Loucy (cell line): Measurements from ENCODE around the gene PAK5.

Source experiments
- H2AFZ ChIP-seq: fragments of 200-600 bp; sonication (generic); 2 replicates; pipeline ENCODE4 v1.6.0; 2016; ENCODE audit warnings: antibody characterized with exemption, mild to moderate bottlenecking, low read length, moderate library complexity
- H3F3A ChIP-seq: fragments of 200-600 bp; 2 replicates; pipeline ENCODE4 v1.6.0; 2016; ENCODE audit warnings: antibody characterized with exemption, low read depth, mild to moderate bottlenecking
- H3K27me3 ChIP-seq: fragments of 200-600 bp; sonication (generic); 2 replicates; pipeline ENCODE4 v1.6.1; 2014; ENCODE audit warnings: low read length, mild to moderate bottlenecking; ENCODE audit not compliant: insufficient read depth, poor library complexity, severe bottlenecking
- H3K36me3 ChIP-seq: fragments of 200-600 bp; sonication (generic); 2 replicates; pipeline ENCODE4 v1.6.1; 2016; ENCODE audit warnings: low read length; ENCODE audit not compliant: insufficient read depth
- H3K4me1 ChIP-seq: fragments of 200-600 bp; sonication (generic); 2 replicates; pipeline ENCODE4 v1.5.1; 2014; ENCODE audit warnings: low read length, mild to moderate bottlenecking; ENCODE audit not compliant: insufficient read depth, poor library complexity, severe bottlenecking
- H3K4me2 ChIP-seq: fragments of 200-600 bp; sonication (generic); 2 replicates; pipeline ENCODE4 v1.6.0; 2014; ENCODE audit warnings: antibody characterized with exemption, low read length, low read depth, mild to moderate bottlenecking; ENCODE audit not compliant: poor library complexity, severe bottlenecking
- H3K4me3 ChIP-seq: fragments of 200-600 bp; sonication (generic); 2 replicates; pipeline ENCODE4 v1.5.1; 2014; ENCODE audit warnings: low read length, mild to moderate bottlenecking, mixed read lengths; ENCODE audit not compliant: poor library complexity, severe bottlenecking
- H3K79me2 ChIP-seq: fragments of 200-600 bp; sonication (generic); 2 replicates; pipeline ENCODE4 v1.6.1; 2014; ENCODE audit warnings: low read length; ENCODE audit not compliant: insufficient read depth
- H3K9ac ChIP-seq: fragments of 200-600 bp; sonication (generic); 2 replicates; pipeline ENCODE4 v1.6.0; 2014; ENCODE audit warnings: mild to moderate bottlenecking, low read depth, low read length, moderate library complexity; ENCODE audit not compliant: poor library complexity, severe bottlenecking
- H3K9me2 ChIP-seq: fragments of 200-600 bp; sonication (generic); replicated peaks from 2 replicates; pipeline ENCODE4 v1.6.1; 2016; ENCODE audit warnings: low read depth, low read length, mixed read lengths
- H3K9me3 ChIP-seq: fragments of 200-600 bp; sonication (generic); 2 replicates; pipeline ENCODE4 v1.6.1; 2014; ENCODE audit warnings: mild to moderate bottlenecking, antibody characterized with exemption, low read length, low read depth; ENCODE audit not compliant: insufficient read depth
- H4K20me1 ChIP-seq: fragments of 200-600 bp; sonication (generic); 2 replicates; pipeline ENCODE4 v1.6.0; 2014; ENCODE audit warnings: antibody characterized with exemption, low read length, mild to moderate bottlenecking; ENCODE audit not compliant: insufficient read depth, poor library complexity, severe bottlenecking
- EZH2phosphoT487 ChIP-seq: fragments of 200-600 bp; IDR thresholded peaks from 2 replicates; pipeline ENCODE4 v1.6.1; 2018; ENCODE audit warnings: antibody characterized with exemption, mild to moderate bottlenecking, moderate library complexity, borderline replicate concordance
- TF ChIP-seq, protein P1 (sequence below): fragments of 200-600 bp; sonication (generic); conservative IDR thresholded peaks from 2 replicates; pipeline ENCODE4 v1.5.1; 2014; ENCODE audit warnings: mild to moderate bottlenecking, antibody characterized with exemption, low read length

PAK5 gene

DNA sequence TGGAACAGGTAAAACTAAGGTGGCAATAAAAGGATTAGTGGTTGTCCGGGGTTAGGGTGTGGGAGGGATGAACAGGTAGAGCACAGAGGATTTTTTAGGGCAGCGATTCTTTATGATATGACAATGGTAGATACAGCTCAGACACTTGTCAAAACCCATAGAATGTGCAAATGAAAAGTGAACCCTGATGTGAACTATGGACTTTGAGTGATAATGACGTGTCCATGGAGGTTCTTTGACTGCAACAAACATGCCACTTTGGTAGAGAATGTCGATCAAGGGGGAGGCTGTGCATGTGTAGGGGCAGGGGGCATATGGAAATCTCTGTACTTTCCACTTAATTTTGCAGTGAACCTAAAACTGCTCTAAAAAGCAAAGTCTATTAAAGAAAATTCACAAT, 223.8 kb downstream of the PAK5 start:
- no peaks in the 10 kb centered on the region for H3K9me2 ChIP-seq
- no peak overlapping the region for H3K4me2 ChIP-seq
- no peaks in the 10 kb centered on the region for H4K20me1 ChIP-seq
- no peak overlapping the region for H3K9ac ChIP-seq
- peaks cover 10% of the 10 kb centered on the region for H3K4me1 ChIP-seq
- H3K79me2 ChIP-seq: no peaks in the 10 kb centered on the region
- H3K27me3 ChIP-seq: no peaks in the 10 kb centered on the region
- H3K36me3 ChIP-seq: no peaks in the 10 kb centered on the region
- no peak overlapping the region for H2AFZ ChIP-seq
- H3K4me3 ChIP-seq: no peak overlapping the region
- TF ChIP-seq EZH2phosphoT487: no peak
- TF ChIP-seq, protein P1, sequence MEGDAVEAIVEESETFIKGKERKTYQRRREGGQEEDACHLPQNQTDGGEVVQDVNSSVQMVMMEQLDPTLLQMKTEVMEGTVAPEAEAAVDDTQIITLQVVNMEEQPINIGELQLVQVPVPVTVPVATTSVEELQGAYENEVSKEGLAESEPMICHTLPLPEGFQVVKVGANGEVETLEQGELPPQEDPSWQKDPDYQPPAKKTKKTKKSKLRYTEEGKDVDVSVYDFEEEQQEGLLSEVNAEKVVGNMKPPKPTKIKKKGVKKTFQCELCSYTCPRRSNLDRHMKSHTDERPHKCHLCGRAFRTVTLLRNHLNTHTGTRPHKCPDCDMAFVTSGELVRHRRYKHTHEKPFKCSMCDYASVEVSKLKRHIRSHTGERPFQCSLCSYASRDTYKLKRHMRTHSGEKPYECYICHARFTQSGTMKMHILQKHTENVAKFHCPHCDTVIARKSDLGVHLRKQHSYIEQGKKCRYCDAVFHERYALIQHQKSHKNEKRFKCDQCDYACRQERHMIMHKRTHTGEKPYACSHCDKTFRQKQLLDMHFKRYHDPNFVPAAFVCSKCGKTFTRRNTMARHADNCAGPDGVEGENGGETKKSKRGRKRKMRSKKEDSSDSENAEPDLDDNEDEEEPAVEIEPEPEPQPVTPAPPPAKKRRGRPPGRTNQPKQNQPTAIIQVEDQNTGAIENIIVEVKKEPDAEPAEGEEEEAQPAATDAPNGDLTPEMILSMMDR: no peak
- no peaks in the 10 kb centered on the region for H3F3A ChIP-seq
- no peaks in the 10 kb centered on the region for H3K9me3 ChIP-seq

DNA sequence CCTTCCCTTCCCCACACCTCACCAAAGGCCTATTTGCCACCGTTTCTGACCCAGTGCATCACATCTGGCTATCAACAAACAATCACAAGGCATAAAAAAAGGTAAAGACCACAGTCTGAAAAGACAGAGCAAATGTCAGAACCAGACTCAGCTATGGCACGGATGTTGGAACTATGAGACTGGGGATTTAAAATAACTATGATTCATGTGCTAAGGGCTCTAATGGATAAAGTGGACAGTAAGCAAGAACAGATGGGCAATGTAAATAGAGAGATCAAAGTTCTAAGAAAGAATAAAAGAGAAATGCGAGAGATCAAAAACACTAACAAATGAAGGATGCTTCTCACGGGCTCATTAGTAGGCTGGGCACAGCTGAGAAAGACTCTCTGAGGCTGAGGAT, 225.0 kb downstream of the PAK5 start:
- no peaks in the 10 kb centered on the region for H4K20me1 ChIP-seq
- H3F3A ChIP-seq: no peaks in the 10 kb centered on the region
- H3K9me2 ChIP-seq: no peaks in the 10 kb centered on the region
- H3K27me3 ChIP-seq: no peaks in the 10 kb centered on the region
- TF ChIP-seq EZH2phosphoT487: no peak
- TF ChIP-seq, protein P1: no peak
- H3K79me2 ChIP-seq: no peaks in the 10 kb centered on the region
- H3K36me3 ChIP-seq: no peaks in the 10 kb centered on the region
- no peak overlapping the region for H3K9ac ChIP-seq
- H2AFZ ChIP-seq: no peak overlapping the region
- H3K4me2 ChIP-seq: no peak overlapping the region
- no peaks in the 10 kb centered on the region for H3K9me3 ChIP-seq
- no peak overlapping the region for H3K4me3 ChIP-seq
- H3K4me1 ChIP-seq: peaks cover 19% of the 10 kb centered on the region

DNA sequence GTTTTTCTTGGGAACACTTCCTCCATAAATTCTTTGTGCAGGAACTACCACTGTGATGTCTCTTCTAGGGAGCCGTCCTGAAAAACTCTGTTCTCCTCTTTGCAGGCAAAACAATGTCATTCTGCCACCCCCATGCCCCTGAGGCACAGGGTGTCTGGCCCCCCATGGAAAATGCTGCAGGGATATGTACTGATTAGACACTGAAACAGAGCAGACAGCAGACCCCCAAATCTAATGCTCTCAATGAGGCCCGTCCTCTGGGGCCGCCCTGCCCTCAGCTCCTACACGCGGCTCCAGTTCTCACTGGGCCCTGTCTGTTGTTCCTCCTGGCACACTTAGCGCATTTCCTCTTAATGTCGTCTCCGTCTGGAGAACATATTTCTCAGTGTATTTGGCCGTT, 227.0 kb downstream of the PAK5 start:
- Histone ChIP-seq H3K4me2 (no peak overlapping the region), H3K9ac (no peak overlapping the region), H3K9me2 (no peaks in the 10 kb centered on the region), H3K36me3 (no peaks in the 10 kb centered on the region), H3K4me1 (peaks cover 22% of the 10 kb centered on the region), H3K27me3 (no peaks in the 10 kb centered on the region), H4K20me1 (no peaks in the 10 kb centered on the region), H2AFZ (no peak overlapping the region), H3K9me3 (no peaks in the 10 kb centered on the region), H3K4me3 (no peak overlapping the region), H3F3A (no peaks in the 10 kb centered on the region), H3K79me2 (no peaks in the 10 kb centered on the region)
- TF ChIP-seq, protein P1: no peak
- no peak for TF ChIP-seq EZH2phosphoT487
